SK-N-MC (cell line): ENCODE results near the gene AASDH.
"Not testable (repeated sequence)": the region's sequence is repeated elsewhere in the genome, so short reads cannot be mapped to it uniquely, and the experiment has no call there.

ENCODE experiments used
- DNase-seq: peaks from one replicate; pipeline ENCODE4 v3.0.0-alpha.2; 2011; ENCODE audit warnings: low read depth, low spot score
- H3K27ac ChIP-seq: fragments of 200-600 bp; sonication (generic); 2 replicates; pipeline ENCODE4 v1.5.1; 2016; ENCODE audit warnings: mixed run types
- H3K36me3 ChIP-seq: fragments of 200-600 bp; sonication (generic); 2 replicates; pipeline ENCODE4 v1.6.1; 2017; ENCODE audit warnings: antibody characterized with exemption, low read length, mixed read lengths; ENCODE audit not compliant: insufficient read depth
- H3K4me3 ChIP-seq: fragments of 200-600 bp; sonication (generic); 2 replicates; pipeline ENCODE4 v1.5.1; 2016
- H3K9ac ChIP-seq: fragments of 200-600 bp; sonication (generic); 2 replicates; pipeline ENCODE4 v1.8.0; 2017; ENCODE audit warnings: mixed run types, mixed read lengths; ENCODE audit not compliant: insufficient read length
- H3K9me3 ChIP-seq: fragments of 200-600 bp; sonication (generic); 2 replicates; pipeline ENCODE4 v1.6.1; 2017; ENCODE audit warnings: low read depth, mild to moderate bottlenecking, antibody characterized with exemption, low read length, moderate library complexity, mixed read lengths
- EZH2 ChIP-seq: fragments of 200-600 bp; sonication (generic); IDR thresholded peaks from one replicate; pipeline ENCODE4 v1.6.1; 2017; ENCODE audit warnings: antibody characterized with exemption
- FOXP2 ChIP-seq: optimal IDR thresholded peaks from 2 replicates; pipeline ENCODE3; 2011; ENCODE audit warnings: mild to moderate bottlenecking, moderate library complexity; ENCODE audit not compliant: insufficient read depth; ENCODE audit errors: extremely low read length, control extremely low read depth
- POLR2AphosphoS5 ChIP-seq: IDR thresholded peaks from 2 replicates; pipeline ENCODE4 v1.6.1; 2012; ENCODE audit warnings: mild to moderate bottlenecking, low read depth, low read length, borderline replicate concordance

The AASDH gene

DNA sequence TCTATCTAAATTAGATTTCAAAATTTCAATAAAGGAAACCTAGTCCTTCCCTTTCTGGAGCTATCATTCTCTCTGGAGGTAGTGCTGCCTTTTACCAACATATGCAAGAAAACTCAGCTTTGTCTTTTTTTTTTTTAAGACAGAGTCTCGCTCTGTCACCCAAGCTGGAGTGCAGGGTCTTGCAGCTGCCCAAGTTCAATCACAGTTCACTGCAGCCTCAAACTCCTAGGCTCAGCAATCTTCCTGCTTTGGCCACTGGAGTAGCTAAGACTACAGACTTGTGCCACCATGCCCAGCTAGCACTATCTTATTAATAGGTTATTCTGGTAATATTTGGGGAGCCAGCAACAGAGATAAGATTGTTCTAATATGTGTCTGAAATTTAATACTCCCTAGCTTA lies 12.3 kb downstream of the AASDH start:
- no peak overlapping the region for H3K9ac ChIP-seq
- peaks cover 5% of the 10 kb centered on the region; the same call in 1 of the 2 replicates for H3K36me3 ChIP-seq
- TF ChIP-seq POLR2AphosphoS5 (no peak), EZH2 (no peak), FOXP2 (no peak)
- H3K4me3 ChIP-seq, result no peak overlapping the region
- no peak for DNase-seq
- no peaks in the 10 kb centered on the region for H3K9me3 ChIP-seq
- no peak overlapping the region for H3K27ac ChIP-seq

GRCh38 chr4:56372774-56373173 lies 14.5 kb downstream of the AASDH start:
- H3K27ac ChIP-seq, result no peak overlapping the region
- no peak overlapping the region for H3K4me3 ChIP-seq
- no peak overlapping the region for H3K9ac ChIP-seq
- H3K36me3 ChIP-seq, result peaks cover 17% of the 10 kb centered on the region; the same call in 1 of the 2 replicates
- DNase-seq, result no peak
- no peaks in the 10 kb centered on the region for H3K9me3 ChIP-seq
- no peak for TF ChIP-seq FOXP2
- TF ChIP-seq POLR2AphosphoS5, result no peak
- no peak for TF ChIP-seq EZH2

DNA sequence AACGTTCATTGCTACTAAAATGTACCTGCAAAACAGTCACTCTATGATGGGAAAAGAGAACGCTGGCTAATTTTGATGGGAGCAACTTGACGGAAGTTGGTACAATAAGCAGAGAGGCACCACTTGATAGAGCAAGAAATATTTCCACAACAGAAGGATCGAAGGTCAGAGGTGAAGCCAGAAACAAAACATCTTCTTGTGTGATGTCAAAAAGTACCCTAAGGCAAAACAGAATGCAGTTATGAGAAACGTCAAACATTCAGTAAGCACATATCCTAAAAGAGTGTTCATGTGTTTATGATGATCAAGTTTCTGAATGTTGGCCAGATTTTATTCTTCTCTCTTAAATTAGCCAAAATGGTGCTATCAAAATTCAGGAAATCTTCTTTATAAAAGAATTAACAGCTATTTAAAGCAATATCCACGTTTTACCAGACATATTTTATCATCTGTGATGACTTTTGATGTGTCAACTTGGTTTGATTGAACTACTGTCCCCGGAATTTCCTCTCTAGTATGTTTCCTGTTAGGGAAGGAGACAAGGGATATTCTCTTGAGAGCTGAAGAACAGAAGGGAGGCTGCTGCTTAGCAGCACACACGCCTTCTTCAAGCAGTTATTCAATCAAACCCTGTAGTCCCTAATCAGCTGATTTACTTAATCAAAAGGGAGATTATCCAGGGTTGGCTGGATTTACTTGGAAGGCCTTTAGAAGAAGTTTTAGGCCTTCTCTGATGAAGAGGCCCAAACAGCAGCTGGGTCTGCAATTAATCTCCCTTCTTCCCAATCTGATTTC lies 15.7 kb downstream of the AASDH start:
- no peak for DNase-seq
- Histone ChIP-seq H3K36me3 (peaks cover 17% of the 10 kb centered on the region; the same call in 1 of the 2 replicates), H3K27ac (no peak overlapping the region), H3K9ac (no peak overlapping the region), H3K9me3 (no peaks in the 10 kb centered on the region), H3K4me3 (no peak overlapping the region)
- TF ChIP-seq FOXP2 (no peak), POLR2AphosphoS5 (no peak), EZH2 (no peak)

DNA sequence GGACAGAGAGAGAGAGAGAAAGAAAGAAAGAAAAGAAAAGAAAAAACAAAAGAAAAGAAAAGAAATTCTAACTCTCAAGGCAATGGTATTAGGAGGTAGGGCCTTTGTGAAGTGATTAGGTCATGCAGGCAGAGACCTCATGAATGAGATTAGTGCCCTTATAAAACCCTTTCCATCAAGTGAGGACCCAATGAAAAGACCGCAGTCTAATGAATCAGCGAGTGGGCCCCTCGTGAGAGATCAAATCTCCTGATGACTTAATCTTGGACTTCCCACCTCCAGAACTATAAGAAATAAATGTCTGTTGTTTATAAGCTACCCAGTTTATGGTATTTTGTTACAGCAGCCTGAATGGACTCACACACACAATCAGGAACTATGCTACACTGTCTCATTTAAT lies 16.9 kb downstream of the AASDH start:
- H3K36me3 ChIP-seq, result peaks cover 17% of the 10 kb centered on the region; the same call in 1 of the 2 replicates
- no peak for DNase-seq
- H3K4me3 ChIP-seq, result no peak overlapping the region
- no peak overlapping the region for H3K27ac ChIP-seq
- TF ChIP-seq EZH2 (no peak), POLR2AphosphoS5 (no peak), FOXP2 (no peak)
- H3K9ac ChIP-seq, result no peak overlapping the region
- H3K9me3 ChIP-seq, result no peaks in the 10 kb centered on the region

GRCh38 chr4:56362981-56363380 lies 24.3 kb downstream of the AASDH start:
- H3K9ac ChIP-seq, H3K27ac ChIP-seq, H3K4me3 ChIP-seq, H3K36me3 ChIP-seq, H3K9me3 ChIP-seq, DNase-seq: not testable (repeated sequence)

DNA sequence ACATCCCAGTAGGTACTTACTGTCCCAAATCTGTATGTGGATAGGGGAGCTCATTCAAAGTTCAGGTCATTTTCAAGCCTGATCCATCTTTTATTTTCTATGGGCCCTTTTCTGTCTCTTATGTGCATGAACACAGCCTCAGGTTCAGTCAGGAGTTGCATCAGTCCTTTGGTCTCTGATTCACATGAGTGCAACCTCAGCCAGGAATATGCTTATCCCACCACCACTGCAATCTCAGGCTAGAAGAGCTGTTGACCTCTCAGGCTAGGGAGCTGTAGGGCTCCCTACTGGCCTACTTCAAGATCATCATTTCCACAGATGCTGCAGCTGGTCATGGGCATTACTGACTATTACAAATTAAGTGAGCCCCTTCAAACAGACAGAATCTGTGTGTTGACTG lies 27.2 kb downstream of the AASDH start:
- TF ChIP-seq EZH2 (no peak), FOXP2 (no peak), POLR2AphosphoS5 (no peak)
- DNase-seq, result no peak
- peaks cover 1% of the 10 kb centered on the region; the same call in 1 of the 2 replicates for H3K36me3 ChIP-seq
- H3K9me3 ChIP-seq, result no peaks in the 10 kb centered on the region
- no peak overlapping the region for H3K9ac ChIP-seq
- H3K27ac ChIP-seq, result no peak overlapping the region
- no peak overlapping the region for H3K4me3 ChIP-seq

DNA sequence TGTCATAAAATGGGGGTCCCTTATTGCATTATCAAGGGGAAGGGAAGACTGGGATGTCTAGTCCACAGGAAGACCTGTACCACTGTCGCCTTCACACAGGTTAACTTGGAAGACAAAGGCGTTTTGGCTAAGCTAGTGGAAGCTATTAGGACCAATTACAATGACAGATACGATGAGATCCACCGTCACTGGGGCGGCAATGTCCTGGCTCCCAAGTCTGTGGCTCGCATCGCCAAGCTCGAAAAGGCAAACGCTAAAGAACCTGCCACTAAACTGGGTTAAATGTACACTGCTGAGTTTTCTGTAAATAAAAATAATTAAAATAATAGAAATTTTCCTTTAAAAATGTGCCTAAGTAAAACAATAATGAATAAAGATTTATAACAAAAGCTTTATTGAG lies 30.6 kb downstream of the AASDH start:
- H3K9me3 ChIP-seq, result no peaks in the 10 kb centered on the region
- no peak overlapping the region for H3K27ac ChIP-seq
- no peak for DNase-seq
- no peak overlapping the region for H3K4me3 ChIP-seq
- TF ChIP-seq FOXP2 (no peak), EZH2 (no peak)
- H3K36me3 ChIP-seq, result peaks cover 4% of the 10 kb centered on the region; the same call in 1 of the 2 replicates
- no peak overlapping the region for H3K9ac ChIP-seq

DNA sequence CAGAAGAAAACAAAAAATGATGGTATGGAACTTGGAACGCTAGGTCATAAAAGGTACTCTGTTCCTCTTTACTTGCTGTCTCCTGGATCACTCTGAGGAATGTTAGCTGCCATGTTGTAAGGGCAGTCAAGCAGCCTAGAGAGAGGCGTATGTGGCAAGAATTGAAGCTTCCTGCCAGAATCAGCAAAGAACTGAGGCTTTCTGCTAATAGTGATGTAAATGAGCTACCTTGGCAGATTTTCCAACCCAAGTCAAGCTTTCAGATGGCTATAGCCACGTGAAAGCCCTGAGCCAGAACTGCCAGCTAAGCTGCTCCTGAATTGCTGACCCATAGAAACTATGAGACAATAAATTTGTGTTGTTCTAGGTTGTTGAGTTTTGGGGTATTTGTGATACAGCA lies 38.7 kb downstream of the AASDH start:
- TF ChIP-seq POLR2AphosphoS5 (no peak), FOXP2 (no peak), EZH2 (no peak)
- no peak for DNase-seq
- H3K4me3 ChIP-seq, result no peak overlapping the region

DNA sequence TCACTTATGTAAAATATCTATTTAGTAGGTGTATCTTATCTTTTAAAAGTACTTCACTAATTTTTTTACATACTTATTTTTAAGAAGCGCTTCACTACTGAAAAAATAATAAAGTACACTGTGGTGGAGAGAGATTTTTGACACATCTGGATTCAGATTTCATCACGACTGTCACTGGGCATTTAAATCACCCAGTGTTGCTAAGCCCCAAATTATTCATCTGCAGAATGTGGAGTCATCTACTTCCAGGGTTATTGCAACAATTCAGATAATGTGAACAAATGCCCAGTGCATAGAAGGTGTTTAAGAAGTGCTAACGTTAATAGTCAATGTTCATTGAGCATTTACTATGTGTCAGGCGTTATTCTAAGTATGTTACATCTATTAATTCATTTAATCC lies 41.8 kb downstream of the AASDH start:
- no peak for DNase-seq
- H3K9me3 ChIP-seq, result no peaks in the 10 kb centered on the region
- no peak overlapping the region for H3K4me3 ChIP-seq
- H3K36me3 ChIP-seq, result peaks cover 8% of the 10 kb centered on the region; the same call in 1 of the 2 replicates
- no peak overlapping the region for H3K27ac ChIP-seq
- TF ChIP-seq FOXP2, result no peak
- no peak for TF ChIP-seq POLR2AphosphoS5
- TF ChIP-seq EZH2, result no peak
- no peak overlapping the region for H3K9ac ChIP-seq

More for the DNA sequence above, 38.7 kb downstream of the AASDH start:
- H3K9me3 ChIP-seq, result no peaks in the 10 kb centered on the region
- H3K36me3 ChIP-seq, result peaks cover 8% of the 10 kb centered on the region; the same call in 1 of the 2 replicates
- H3K9ac ChIP-seq, result no peak overlapping the region
- H3K27ac ChIP-seq, result no peak overlapping the region
